ENCODE measurements around the gene NALCN. TPM values are rescaled to one million over a fixed set of nuclear protein-coding genes. Genes with fewer than 3 reads are reported as not detected.

NALCN gene
- total RNA-seq, 1 donor from 2014 or later: 0.83 TPM

GRCh38 chr13:101412076-101412475, 4.2 kb downstream of the NALCN start:
- Histone ChIP-seq H3K4me1 (no peaks in the 10 kb centered on the region), H3K4me3 (no peak overlapping the region), H3K9me3 (no peaks in the 10 kb centered on the region), H3K36me3 (no peaks in the 10 kb centered on the region), H3K27me3 (ENCODE audit: low read depth) (peaks cover 20% of the 10 kb centered on the region), H3K27ac (no peak overlapping the region)
- no peak for DNase-seq
- no peak for ATAC-seq
- intact Hi-C loops (cut with DNase I): no loop called here
- TF ChIP-seq CTCF (IDR thresholded peaks at IDR 0.05): no peak

- no peak for TF ChIP-seq CTCF (IDR thresholded peaks at IDR 0.05)
- intact Hi-C loops (cut with DNase I): no loop called here
- H3K4me1 ChIP-seq: no peaks in the 10 kb centered on the region
- no peaks in the 10 kb centered on the region for H3K36me3 ChIP-seq
- no peak for ATAC-seq
- no peak overlapping the region for H3K4me3 ChIP-seq
- H3K27ac ChIP-seq: no peak overlapping the region
- H3K9me3 ChIP-seq: no peaks in the 10 kb centered on the region
- no peak for DNase-seq
- H3K27me3 ChIP-seq (ENCODE audit: low read depth): peaks cover 4% of the 10 kb centered on the region
Measured at GRCh38 chr13:101408992-101409656, 7.2 kb downstream of the NALCN start.

GRCh38 chr13:101408154-101408553, 8.2 kb downstream of the NALCN start:
- intact Hi-C loops (cut with DNase I): no loop called here
- Histone ChIP-seq H3K36me3 (no peaks in the 10 kb centered on the region), H3K27ac (no peak overlapping the region), H3K9me3 (no peaks in the 10 kb centered on the region), H3K4me3 (no peak overlapping the region), H3K4me1 (no peaks in the 10 kb centered on the region), H3K27me3 (ENCODE audit: low read depth) (no peaks in the 10 kb centered on the region)
- TF ChIP-seq CTCF (IDR thresholded peaks at IDR 0.05): no peak
- DNase-seq: no peak
- no peak for ATAC-seq

- Histone ChIP-seq H3K9me3 (no peaks in the 10 kb centered on the region), H3K27me3 (ENCODE audit: low read depth) (no peaks in the 10 kb centered on the region), H3K4me3 (no peak overlapping the region), H3K27ac (no peak overlapping the region), H3K4me1 (no peaks in the 10 kb centered on the region), H3K36me3 (no peaks in the 10 kb centered on the region)
- intact Hi-C loops (cut with DNase I): no loop called here
- TF ChIP-seq CTCF (IDR thresholded peaks at IDR 0.05): no peak
- ATAC-seq: no peak
- no peak for DNase-seq
Measured at GRCh38 chr13:101406791-101407190, 9.5 kb downstream of the NALCN start.

- no peaks in the 10 kb centered on the region for H3K27me3 ChIP-seq (ENCODE audit: low read depth)
- ATAC-seq: no peak
- intact Hi-C loops (cut with DNase I): no loop called here
Measured at GRCh38 chr13:101401196-101401595, 15.1 kb downstream of the NALCN start.

More at GRCh38 chr13:101401196-101401595, 15.1 kb downstream of the NALCN start:
- H3K4me3 ChIP-seq: no peak overlapping the region
- no peaks in the 10 kb centered on the region for H3K4me1 ChIP-seq
- H3K27ac ChIP-seq: no peak overlapping the region
- no peaks in the 10 kb centered on the region for H3K9me3 ChIP-seq
- no peaks in the 10 kb centered on the region for H3K36me3 ChIP-seq
- DNase-seq: no peak
- no peak for TF ChIP-seq CTCF (IDR thresholded peaks at IDR 0.05)
